ENCODE results near the gene CYP4F11.
"Not testable (repeated sequence)": the region's sequence is repeated elsewhere in the genome, so short reads cannot be mapped to it uniquely, and the experiment has no call there.

CYP4F11 gene

GRCh38 chr19:15913830-15914229, 20.5 kb downstream of the CYP4F11 start:
- no peak for TF ChIP-seq CTCF (IDR thresholded peaks at IDR 0.05; ENCODE audit: poor library complexity, severe bottlenecking)
- DNase-seq (ENCODE audit: low spot score) (no peak), ATAC-seq (ENCODE audit: low read depth) (no peak)
- Histone ChIP-seq H3K4me1 (ENCODE audit: insufficient read depth, poor library complexity, severe bottlenecking) (no peaks in the 10 kb centered on the region), H3K9me3 (ENCODE audit: severe bottlenecking) (peaks cover 1% of the 10 kb centered on the region), H3K27me3 (ENCODE audit: insufficient read depth, poor library complexity, severe bottlenecking) (no peaks in the 10 kb centered on the region), H3K27ac (ENCODE audit: poor library complexity, severe bottlenecking) (no peak overlapping the region), H3K36me3 (ENCODE audit: low read depth) (peaks cover 4% of the 10 kb centered on the region), H3K4me3 (ENCODE audit: severe bottlenecking) (no peak overlapping the region)

GRCh38 chr19:15913384-15913783, 20.9 kb downstream of the CYP4F11 start:
- ATAC-seq (ENCODE audit: low read depth) (no peak), DNase-seq (ENCODE audit: low spot score) (no peak)
- Histone ChIP-seq H3K4me3 (ENCODE audit: severe bottlenecking) (no peak overlapping the region), H3K27ac (ENCODE audit: poor library complexity, severe bottlenecking) (no peak overlapping the region), H3K4me1 (ENCODE audit: insufficient read depth, poor library complexity, severe bottlenecking) (no peaks in the 10 kb centered on the region), H3K36me3 (ENCODE audit: low read depth) (peaks cover 4% of the 10 kb centered on the region), H3K9me3 (ENCODE audit: severe bottlenecking) (peaks cover 1% of the 10 kb centered on the region), H3K27me3 (ENCODE audit: insufficient read depth, poor library complexity, severe bottlenecking) (no peaks in the 10 kb centered on the region)
- TF ChIP-seq CTCF (IDR thresholded peaks at IDR 0.05; ENCODE audit: poor library complexity, severe bottlenecking): no peak

- no peaks in the 10 kb centered on the region for H3K27me3 ChIP-seq (ENCODE audit: insufficient read depth, poor library complexity, severe bottlenecking)
- no peak overlapping the region for H3K4me3 ChIP-seq (ENCODE audit: severe bottlenecking)
- DNase-seq (ENCODE audit: low spot score): no peak
- H3K27ac ChIP-seq (ENCODE audit: poor library complexity, severe bottlenecking): no peak overlapping the region
- peaks cover 1% of the 10 kb centered on the region for H3K9me3 ChIP-seq (ENCODE audit: severe bottlenecking)
- no peak for ATAC-seq (ENCODE audit: low read depth)
- H3K4me1 ChIP-seq (ENCODE audit: insufficient read depth, poor library complexity, severe bottlenecking): no peaks in the 10 kb centered on the region
- no peak for TF ChIP-seq CTCF (IDR thresholded peaks at IDR 0.05; ENCODE audit: poor library complexity, severe bottlenecking)
- no peaks in the 10 kb centered on the region; the same call in 1 of the 2 replicates for H3K36me3 ChIP-seq (ENCODE audit: low read depth)
Measured at GRCh38 chr19:15911599-15912235, 22.6 kb downstream of the CYP4F11 start.

GRCh38 chr19:15905026-15905425, 29.3 kb downstream of the CYP4F11 start:
- H3K4me1 ChIP-seq (ENCODE audit: insufficient read depth, poor library complexity, severe bottlenecking): no peaks in the 10 kb centered on the region
- no peak for TF ChIP-seq CTCF (IDR thresholded peaks at IDR 0.05; ENCODE audit: poor library complexity, severe bottlenecking)
- no peak overlapping the region for H3K27ac ChIP-seq (ENCODE audit: poor library complexity, severe bottlenecking)
- peaks cover 8% of the 10 kb centered on the region for H3K27me3 ChIP-seq (ENCODE audit: insufficient read depth, poor library complexity, severe bottlenecking)
- H3K4me3 ChIP-seq (ENCODE audit: severe bottlenecking): no peak overlapping the region
- ATAC-seq (ENCODE audit: low read depth) (no peak), DNase-seq (ENCODE audit: low spot score) (no peak)
- no peaks in the 10 kb centered on the region for H3K9me3 ChIP-seq (ENCODE audit: severe bottlenecking)
- no peaks in the 10 kb centered on the region for H3K36me3 ChIP-seq (ENCODE audit: low read depth)

GRCh38 chr19:15902898-15903297, 31.4 kb downstream of the CYP4F11 start:
- not testable (repeated sequence) for H3K4me1 ChIP-seq (ENCODE audit: insufficient read depth, poor library complexity, severe bottlenecking); ATAC-seq (ENCODE audit: low read depth); H3K4me3 ChIP-seq (ENCODE audit: severe bottlenecking); DNase-seq (ENCODE audit: low spot score); H3K9me3 ChIP-seq (ENCODE audit: severe bottlenecking); H3K27ac ChIP-seq (ENCODE audit: poor library complexity, severe bottlenecking); H3K36me3 ChIP-seq (ENCODE audit: low read depth)
- H3K27me3 ChIP-seq (ENCODE audit: insufficient read depth, poor library complexity, severe bottlenecking): peaks cover 14% of the 10 kb centered on the region

Data from RWPE2 (cell line).